ENCODE results near the gene SMIM1. TPM values are rescaled to one million over a fixed set of nuclear protein-coding genes. Genes with fewer than 3 reads are reported as not detected.

SMIM1 gene
- total and polyA plus RNA-seq, 2 experiments from 2014 or later = 3.2 to 7.2 TPM

- TF ChIP-seq REST (IDR thresholded peaks at IDR 0.05; ENCODE audit: unreplicated experiment) (no peak), POLR2AphosphoS5 (IDR thresholded peaks at IDR 0.05; ENCODE audit: low read depth) (no peak), ZNF114 (CRISPR knock-in tag; IDR thresholded peaks at IDR 0.05) (no peak), JUNB (IDR thresholded peaks at IDR 0.05; ENCODE audit: unreplicated experiment) (no peak), CREB1 (CRISPR knock-in tag; IDR thresholded peaks at IDR 0.05; ENCODE audit: low read depth) (no peak)
Observed at GRCh38 chr1:3761296-3762010, 11.1 kb upstream of the SMIM1 start (continued).

- no peak overlapping the region for H3K4me2 ChIP-seq
- Mint-ChIP-seq H3K27me3 (ENCODE audit: insufficient read depth, low read depth, poor library complexity) (peaks cover 5% of the 10 kb centered on the region), H3K9me3 (peaks cover 17% of the 10 kb centered on the region), H3K36me3 (ENCODE audit: low read depth) (peaks cover 7% of the 10 kb centered on the region; the same call in 2 of the 3 replicates), H3K4me1 (peaks cover 3% of the 10 kb centered on the region; the same call in 2 of the 3 replicates), H3K27ac (no peak overlapping the region), H3K4me3 (no peak overlapping the region)
- H3K4me3 ChIP-seq = no peak overlapping the region
- H2AFZ ChIP-seq = no peak overlapping the region
- DNase-seq (ENCODE audit: low spot score) (no peak), ATAC-seq (no peak)
- TF ChIP-seq ZNF331 (CRISPR knock-in tag; IDR thresholded peaks at IDR 0.05; ENCODE audit: low read depth) = no peak
- H3F3A ChIP-seq (replicated peaks; ENCODE audit: low read depth) = no peaks in the 10 kb centered on the region
- H3K27me3 ChIP-seq (ENCODE audit: insufficient read depth) = no peaks in the 10 kb centered on the region
- H3K36me3 ChIP-seq (ENCODE audit: insufficient read depth) = no peaks in the 10 kb centered on the region
- H3K79me2 ChIP-seq (replicated peaks; ENCODE audit: insufficient read depth) = no peaks in the 10 kb centered on the region
- H3K4me1 ChIP-seq (ENCODE audit: insufficient read depth) = no peaks in the 10 kb centered on the region
- no peaks in the 10 kb centered on the region for H3K9me2 ChIP-seq (ENCODE audit: insufficient read depth)
- no peak overlapping the region for H3K27ac ChIP-seq (ENCODE audit: low read depth)
- H4K20me1 ChIP-seq (replicated peaks; ENCODE audit: insufficient read depth) = no peaks in the 10 kb centered on the region
Observed at GRCh38 chr1:3762151-3762872, 10.2 kb upstream of the SMIM1 start.

- no peaks in the 10 kb centered on the region for H3F3A ChIP-seq (replicated peaks; ENCODE audit: low read depth)
- Mint-ChIP-seq H3K36me3 (ENCODE audit: low read depth) (peaks cover 11% of the 10 kb centered on the region; the same call in 2 of the 3 replicates), H3K4me1 (peaks cover 3% of the 10 kb centered on the region; the same call in 2 of the 3 replicates), H3K4me3 (no peak overlapping the region), H3K27ac (no peak overlapping the region), H3K9me3 (peaks cover 22% of the 10 kb centered on the region), H3K27me3 (ENCODE audit: insufficient read depth, low read depth, poor library complexity) (peaks cover 7% of the 10 kb centered on the region)
- H3K79me2 ChIP-seq (replicated peaks; ENCODE audit: insufficient read depth) = no peaks in the 10 kb centered on the region
- DNase-seq (ENCODE audit: low spot score) = no peak
- H3K4me1 ChIP-seq (ENCODE audit: insufficient read depth) = no peaks in the 10 kb centered on the region
- H3K27ac ChIP-seq (ENCODE audit: low read depth) = no peak overlapping the region
- H3K4me2 ChIP-seq = no peak overlapping the region
- H3K27me3 ChIP-seq (ENCODE audit: insufficient read depth) = no peaks in the 10 kb centered on the region
- no peak overlapping the region for H3K4me3 ChIP-seq
- H2AFZ ChIP-seq = no peak overlapping the region
- H3K9me2 ChIP-seq (ENCODE audit: insufficient read depth) = no peaks in the 10 kb centered on the region
- no peaks in the 10 kb centered on the region for H4K20me1 ChIP-seq (replicated peaks; ENCODE audit: insufficient read depth)
- no peaks in the 10 kb centered on the region for H3K36me3 ChIP-seq (ENCODE audit: insufficient read depth)
- no peak for ATAC-seq
- no peak for TF ChIP-seq CTCF (conservative IDR thresholded peaks at IDR 0.05; ENCODE audit: low read depth in 2 of 2)
Observed at GRCh38 chr1:3762873-3763228, 9.7 kb upstream of the SMIM1 start.

Measured in GM23338 (cell line).